H1 (cell line): ENCODE data around the gene SYT6. TPM values are rescaled to one million over a fixed set of nuclear protein-coding genes. Genes with fewer than 3 reads are reported as not detected.

ENCODE experiments used
- CTCF ChIA-PET: fragments of 300-600 bp; sonication (Branson Sonifier 250); formaldehyde crosslinking; loops from one replicate; lab custom pipeline; 2021; ENCODE audit not compliant: partially characterized antibody; lab: Charles Lee
- POLR2A ChIA-PET: fragments of 300-600 bp; sonication (Branson Sonifier 250); formaldehyde crosslinking; loops from one replicate; lab custom pipeline; 2021; ENCODE audit warnings: inconsistent platforms; ENCODE audit not compliant: partially characterized antibody; lab: Charles Lee
- DNase-seq, 2 experiments: peaks; one replicate each; pipeline versions ENCODE4 v3.0.0 to v3.0.0-alpha.2; 2010 to 2022; ENCODE audit warnings: low spot score in 2 of 2, low read depth in 1 of 2, mixed read lengths in 1 of 2
- FAIRE-seq: peaks from 2 replicates; lab custom pipeline; 2011; peaks lifted over from hg19 to GRCh38; lab: Jason Lieb, UNC
- H2AFZ ChIP-seq: 2 replicates; pipeline ENCODE4 v1.8.1; 2012; ENCODE audit warnings: low read length, inconsistent platforms
- H2AK5ac ChIP-seq: 2 replicates; pipeline ENCODE4 v1.6.1; 2013; ENCODE audit warnings: low read depth, low read length
- H2BK120ac ChIP-seq: replicated peaks from 2 replicates; pipeline ENCODE3; 2013; ENCODE audit warnings: low read depth, low read length, inconsistent platforms
- H2BK12ac ChIP-seq: 2 replicates; pipeline ENCODE4 v1.6.1; 2013; ENCODE audit warnings: low read depth, low read length
- H2BK15ac ChIP-seq: 2 replicates; pipeline ENCODE4 v1.6.1; 2013; ENCODE audit warnings: low read length
- H2BK20ac ChIP-seq: 2 replicates; pipeline ENCODE4 v1.6.1; 2013; ENCODE audit warnings: low read length
- H2BK5ac ChIP-seq: 2 replicates; pipeline ENCODE4 v1.6.1; 2013; ENCODE audit warnings: low read depth, low read length
- H3K14ac ChIP-seq: 2 replicates; pipeline ENCODE4 v1.6.1; 2013; ENCODE audit warnings: inconsistent platforms; ENCODE audit not compliant: insufficient read length
- H3K18ac ChIP-seq: 2 replicates; pipeline ENCODE4 v1.6.1; 2013; ENCODE audit warnings: low read length; ENCODE audit errors: extremely low read depth
- H3K23ac ChIP-seq: 2 replicates; pipeline ENCODE4 v1.6.1; 2013; ENCODE audit warnings: inconsistent platforms; ENCODE audit not compliant: insufficient read length
- H3K23me2 ChIP-seq: 2 replicates; pipeline ENCODE4 v1.6.1; 2013; ENCODE audit warnings: low read depth, low read length
- H3K27ac ChIP-seq: 2 replicates; pipeline ENCODE4 v1.6.1; 2011; ENCODE audit warnings: low read depth, low read length, inconsistent platforms
- H3K27me3 ChIP-seq, 4 experiments: replicated peaks in 1 of 4; 1 replicate in 1 of 4; 2 replicates in 3 of 4; pipeline versions ENCODE4 v1.6.1 to v1.8.1; 2011 to 2013; ENCODE audit warnings: low read length in 3 of 4, mild to moderate bottlenecking in 3 of 4, inconsistent platforms in 2 of 4, mixed read lengths in 2 of 4, moderate library complexity in 1 of 4; ENCODE audit not compliant: control insufficient read depth in 3 of 4, insufficient read depth in 3 of 4; ENCODE audit errors: extremely low read depth in 1 of 4
- H3K36me3 ChIP-seq, 4 experiments: 2 replicates each; pipeline versions ENCODE4 v1.6.1 to v1.8.1; 2011 to 2013; ENCODE audit warnings: mild to moderate bottlenecking in 4 of 4, low read length in 3 of 4, moderate library complexity in 2 of 4, control low read depth in 1 of 4, inconsistent platforms in 1 of 4; ENCODE audit not compliant: insufficient read depth in 4 of 4, control insufficient read depth in 2 of 4
- H3K4ac ChIP-seq: replicated peaks from 2 replicates; pipeline ENCODE3; 2013; ENCODE audit warnings: low read length, low read depth, mixed read lengths, inconsistent platforms; ENCODE audit not compliant: insufficient read length
- H3K4me1 ChIP-seq, 4 experiments: replicated peaks in 1 of 4; 1 replicate in 1 of 4; 2 replicates in 3 of 4; pipeline versions ENCODE4 v1.6.1 to v1.8.1; 2011 to 2013; ENCODE audit warnings: low read length in 3 of 4, inconsistent platforms in 2 of 4, mixed read lengths in 1 of 4; ENCODE audit not compliant: insufficient read depth in 4 of 4, control insufficient read depth in 3 of 4
- H3K4me2 ChIP-seq, 2 experiments: 2 replicates each; pipeline versions ENCODE4 v1.6.1 to v1.8.1; 2011 to 2013; ENCODE audit warnings: low read depth in 2 of 2, low read length in 2 of 2, control low read depth in 1 of 2, inconsistent platforms in 1 of 2, mild to moderate bottlenecking in 1 of 2; ENCODE audit not compliant: insufficient read depth in 1 of 2
- H3K4me3 ChIP-seq, 4 experiments: fragments of 200-600, 300-600 bp in 1 of 4; sonication (generic), shearing (Covaris generic), sonication (Bioruptor Twin) in 1 of 4; 2 replicates each; pipeline versions ENCODE4 v1.5.1 to v1.8.1; 2011 to 2016; ENCODE audit warnings: low read length in 4 of 4, low read depth in 3 of 4, control low read depth in 2 of 4, inconsistent platforms in 2 of 4, mild to moderate bottlenecking in 2 of 4, mixed read lengths in 1 of 4, moderate library complexity in 1 of 4; ENCODE audit not compliant: insufficient read depth in 2 of 4; ENCODE audit errors: extremely low read depth in 1 of 4
- H3K56ac ChIP-seq: replicated peaks from 2 replicates; pipeline ENCODE3; 2013; ENCODE audit warnings: low read depth, mild to moderate bottlenecking, mixed read lengths, low read length, inconsistent platforms; ENCODE audit not compliant: insufficient read length
- H3K79me1 ChIP-seq: 2 replicates; pipeline ENCODE4 v1.6.1; 2013; ENCODE audit warnings: low read depth, low read length, control low read depth
- H3K79me2 ChIP-seq, 2 experiments: 2 replicates each; pipeline versions ENCODE4 v1.6.1 to v1.8.1; 2012 to 2013; ENCODE audit warnings: low read length in 2 of 2, mild to moderate bottlenecking in 2 of 2, inconsistent platforms in 1 of 2; ENCODE audit not compliant: insufficient read depth in 2 of 2, control insufficient read depth in 1 of 2
- H3K9ac ChIP-seq, 4 experiments: replicated peaks in 1 of 4; 1 replicate in 1 of 4; 2 replicates in 3 of 4; pipeline versions ENCODE4 v1.6.1 to v1.8.1; 2011 to 2013; ENCODE audit warnings: low read depth in 3 of 4, low read length in 3 of 4, control low read depth in 2 of 4, mild to moderate bottlenecking in 2 of 4, moderate library complexity in 2 of 4, inconsistent platforms in 1 of 4; ENCODE audit errors: extremely low read depth in 1 of 4
- H3K9me3 ChIP-seq, 2 experiments: 2 replicates each; pipeline versions ENCODE4 v1.6.1 to v1.8.1; 2012 to 2013; ENCODE audit warnings: mild to moderate bottlenecking in 2 of 2, moderate library complexity in 2 of 2, control low read depth in 1 of 2, inconsistent platforms in 1 of 2, low read depth in 1 of 2, low read length in 1 of 2, mixed read lengths in 1 of 2; ENCODE audit not compliant: insufficient read depth in 2 of 2
- H4K20me1 ChIP-seq, 2 experiments: replicated peaks in 1 of 2; 2 replicates each; pipeline versions ENCODE3 to v1.8.1; 2011 to 2013; ENCODE audit warnings: inconsistent platforms in 2 of 2, low read length in 2 of 2, mild to moderate bottlenecking in 1 of 2; ENCODE audit not compliant: insufficient read depth in 2 of 2, control insufficient read depth in 1 of 2
- H4K5ac ChIP-seq: 2 replicates; pipeline ENCODE4 v1.6.1; 2013; ENCODE audit warnings: low read length, low read depth, mixed read lengths, inconsistent platforms; ENCODE audit not compliant: insufficient read length
- H4K8ac ChIP-seq: 2 replicates; pipeline ENCODE4 v1.8.0; 2013; ENCODE audit warnings: mild to moderate bottlenecking, moderate library complexity, low read length, inconsistent platforms; ENCODE audit not compliant: insufficient read depth; ENCODE audit errors: extremely low read depth
- H4K91ac ChIP-seq: replicated peaks from 2 replicates; pipeline ENCODE3; 2013; ENCODE audit warnings: low read length, mixed read lengths, inconsistent platforms; ENCODE audit not compliant: insufficient read length
- SP4 ChIP-seq: IDR thresholded peaks from 2 replicates; pipeline ENCODE4 v1.6.1; 2012; ENCODE audit warnings: low read length, inconsistent platforms
- TBP ChIP-seq: IDR thresholded peaks from 2 replicates; pipeline ENCODE4 v1.6.1; 2011; ENCODE audit warnings: low read depth, low read length, improper control_type of control experiment
- WGBS, 2 experiments: shearing (Covaris generic) in 1 of 2; methylation state at CpG; one replicate each; pipeline versions ENCODE4 v1.1.6 to v1.1.7; 2013 to 2015; ENCODE audit warnings: low lambda C conversion rate in 2 of 2, mixed read lengths in 2 of 2, inconsistent platforms in 1 of 2, low coverage in 1 of 2, missing lambda C conversion rate in 1 of 2; ENCODE audit not compliant: insufficient replicate concordance in 2 of 2, insufficient coverage in 1 of 2, insufficient read length in 1 of 2; ENCODE audit errors: extremely low coverage in 1 of 2, missing lambda C conversion rate in 1 of 2; 5-methylcytosine and 5-hydroxymethylcytosine counted together
- polyA plus RNA-seq, 7 experiments: library from polyadenylated mRNA; depleted of rRNA in 3 of 7; stranded (reverse) in 5 of 7; unstranded in 2 of 7; fragments of >200 nt in 5 of 7; fragments of 200-250 nt in 2 of 7; gene quantifications; 1 replicate in 5 of 7; 2 replicates in 1 of 7; 4 replicates in 1 of 7; pipeline versions ENCODE4 v1.2.1 to v1.2.3, GENCODE V29; 2011 to 2013; ENCODE audit warnings: missing spikeins in 2 of 7, mixed read lengths in 2 of 7
- total RNA-seq: library from RNA; stranded (reverse); fragmentation: NEBNext Ultra II Directional; extraction: Animal tissue kit (Norgen Biotek cat#: 25700); gene quantifications from 2 replicates; pipeline ENCODE4 v1.2.1, GENCODE V29; 2021
- TF ChIP-seq, protein P1 (sequence below), 3 experiments: IDR thresholded peaks; 1 replicate in 2 of 3; 2 replicates in 1 of 3; pipeline versions ENCODE4 v1.5.1 to v1.6.1; 2011; ENCODE audit warnings: low read length in 3 of 3, mild to moderate bottlenecking in 3 of 3, inconsistent platforms in 2 of 3, low read depth in 1 of 3, moderate library complexity in 1 of 3; ENCODE audit not compliant: insufficient read depth in 1 of 3; ENCODE audit errors: control extremely low read depth in 1 of 3
- TF ChIP-seq, protein P2 (sequence below): IDR thresholded peaks from 2 replicates; pipeline ENCODE4 v1.6.1; 2012; ENCODE audit warnings: low read length, inconsistent platforms

The SYT6 gene
- total and polyA plus RNA-seq, 2 of the 8 experiments (the other 6 are each of a cell fraction or from before 2014, with no cell fraction given) = 33.7 to 83.5 TPM

GRCh38 chr1:114196992-114197907, 43.6 kb upstream of the SYT6 start:
- Histone ChIP-seq H3K23ac (no peak overlapping the region), H3K27ac (no peak overlapping the region), H2AFZ (0 out of 2 replicates have a peak overlapping the region, but pooled peaks have one; percentile 7), H3K56ac (no peak overlapping the region), H3K4me3 (no peak overlapping the region), H3K23me2 (no peaks in the 10 kb centered on the region), H3K79me1 (no peaks in the 10 kb centered on the region), H3K9me3 (no peaks in the 10 kb centered on the region), H2BK15ac (no peak overlapping the region), H4K8ac (no peak overlapping the region), H3K14ac (no peak overlapping the region), H3K79me2 (no peaks in the 10 kb centered on the region), H4K91ac (no peak overlapping the region), H3K4ac (no peak overlapping the region), H2BK120ac (no peak overlapping the region), H3K4me2 (no peak overlapping the region; a peak in 1 of 4 replicates), H4K5ac (no peak overlapping the region), H2BK20ac (no peak overlapping the region), H2BK12ac (no peak overlapping the region), H3K9ac (no peak overlapping the region), H2AK5ac (no peak overlapping the region), H4K20me1 (no peaks in the 10 kb centered on the region), H3K18ac (no peak overlapping the region), H3K27me3 (no peaks in the 10 kb centered on the region; a peak in 1 of 7 replicates), H3K4me1 (peaks cover 0 to 3% (median 0%) of the 10 kb centered on the region in 4 experiments; a peak in 2 of 7 replicates), H3K36me3 (no peaks in the 10 kb centered on the region), H2BK5ac (no peak overlapping the region)
- CTCF ChIA-PET = interaction anchor here (0.7 to 2.7 kb wide), 8 partner anchors 9 to 1122 kb away, joined by 3 to 9 read pairs (median 3); partner anchors contain the start of genes OLFML3 and SYT6
- TF ChIP-seq, protein P1, sequence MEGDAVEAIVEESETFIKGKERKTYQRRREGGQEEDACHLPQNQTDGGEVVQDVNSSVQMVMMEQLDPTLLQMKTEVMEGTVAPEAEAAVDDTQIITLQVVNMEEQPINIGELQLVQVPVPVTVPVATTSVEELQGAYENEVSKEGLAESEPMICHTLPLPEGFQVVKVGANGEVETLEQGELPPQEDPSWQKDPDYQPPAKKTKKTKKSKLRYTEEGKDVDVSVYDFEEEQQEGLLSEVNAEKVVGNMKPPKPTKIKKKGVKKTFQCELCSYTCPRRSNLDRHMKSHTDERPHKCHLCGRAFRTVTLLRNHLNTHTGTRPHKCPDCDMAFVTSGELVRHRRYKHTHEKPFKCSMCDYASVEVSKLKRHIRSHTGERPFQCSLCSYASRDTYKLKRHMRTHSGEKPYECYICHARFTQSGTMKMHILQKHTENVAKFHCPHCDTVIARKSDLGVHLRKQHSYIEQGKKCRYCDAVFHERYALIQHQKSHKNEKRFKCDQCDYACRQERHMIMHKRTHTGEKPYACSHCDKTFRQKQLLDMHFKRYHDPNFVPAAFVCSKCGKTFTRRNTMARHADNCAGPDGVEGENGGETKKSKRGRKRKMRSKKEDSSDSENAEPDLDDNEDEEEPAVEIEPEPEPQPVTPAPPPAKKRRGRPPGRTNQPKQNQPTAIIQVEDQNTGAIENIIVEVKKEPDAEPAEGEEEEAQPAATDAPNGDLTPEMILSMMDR (IDR thresholded peaks at IDR 0.05; ENCODE audit: control extremely low read depth in 1 of 3, insufficient read depth in 1 of 3, low read depth in 1 of 3, low read length in 3 of 3) = no peak
- TF ChIP-seq, protein P2, sequence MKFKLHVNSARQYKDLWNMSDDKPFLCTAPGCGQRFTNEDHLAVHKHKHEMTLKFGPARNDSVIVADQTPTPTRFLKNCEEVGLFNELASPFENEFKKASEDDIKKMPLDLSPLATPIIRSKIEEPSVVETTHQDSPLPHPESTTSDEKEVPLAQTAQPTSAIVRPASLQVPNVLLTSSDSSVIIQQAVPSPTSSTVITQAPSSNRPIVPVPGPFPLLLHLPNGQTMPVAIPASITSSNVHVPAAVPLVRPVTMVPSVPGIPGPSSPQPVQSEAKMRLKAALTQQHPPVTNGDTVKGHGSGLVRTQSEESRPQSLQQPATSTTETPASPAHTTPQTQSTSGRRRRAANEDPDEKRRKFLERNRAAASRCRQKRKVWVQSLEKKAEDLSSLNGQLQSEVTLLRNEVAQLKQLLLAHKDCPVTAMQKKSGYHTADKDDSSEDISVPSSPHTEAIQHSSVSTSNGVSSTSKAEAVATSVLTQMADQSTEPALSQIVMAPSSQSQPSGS = no peak
- TF ChIP-seq TBP (no peak), SP4 (no peak)
- 87% methylated on average over 3 of the region's 3 CpGs; no CpG with 5 or more reads in 1 of the 2 experiments for WGBS, 2 experiments
- peak; percentile 13 for FAIRE-seq
- no peak for DNase-seq
- POLR2A ChIA-PET = interaction anchor here (1.5 to 2.2 kb wide), 3 partner anchors 9 to 16 kb away, joined by 3 to 8 read pairs (median 3); no protein-coding TSS in a partner anchor
